K562 (cell line): ENCODE data around the gene BLCAP. TPM values are rescaled to one million over a fixed set of nuclear protein-coding genes. Genes with fewer than 3 reads are reported as not detected.

Experiments used
- ATAC-seq: fragments of 200-7000 bp; cut with Tn5 transposase; 3 replicates; pipeline ENCODE4 v1.9.1; 2020; ENCODE audit warnings: moderate library complexity
- BruUV-seq: library from RNA; stranded (reverse); fragments of 400-500 nt; replicated peaks from 2 replicates; lab custom pipeline; 2021; lab: Mats Ljungman, UMichigan
- CTCF ChIA-PET: fragments of 300-600 bp; formaldehyde crosslinking; extraction: SDS; loops from one replicate; lab custom pipeline; 2021; ENCODE audit warnings: low intra/inter-chr PET ratio; lab: Yijun Ruan, JAX
- POLR2A ChIA-PET: fragments of 300-600, 350-650 bp; sonication (Branson Sonifier 250); formaldehyde crosslinking; extraction: SDS; loops from one replicate; lab custom pipeline; 2021; ENCODE audit warnings: antibody characterized with exemption, inconsistent platforms; lab: Yijun Ruan, JAX
- DNase-seq, 4 experiments: peaks; one replicate each; pipeline versions ENCODE4 v3.0.0 to v3.0.0-alpha.2; 2011 to 2018; ENCODE audit warnings: low spot score in 3 of 4, mixed read lengths in 3 of 4; ENCODE audit errors: extremely low read depth in 1 of 4
- FAIRE-seq: peaks from 2 replicates; lab custom pipeline; 2011; peaks lifted over from hg19 to GRCh38; lab: Jason Lieb, UNC
- H2AFZ ChIP-seq: 2 replicates; pipeline ENCODE4 v1.6.0; 2011; ENCODE audit warnings: low read depth, low read length, control low read depth, inconsistent platforms
- H3K27ac ChIP-seq: fragments of 200-600 bp; 3 replicates; pipeline ENCODE4 v1.8.0; 2011; ENCODE audit warnings: low read depth, mild to moderate bottlenecking, control low read depth, inconsistent platforms, low read length, moderate library complexity, mixed read lengths; ENCODE audit errors: extremely low read depth
- H3K27me3 ChIP-seq, 2 experiments: fragments of 300-600 bp in 1 of 2; 2 replicates in 1 of 2; 3 replicates in 1 of 2; pipeline versions ENCODE4 v1.6.0 to v1.8.0; 2011; ENCODE audit warnings: inconsistent platforms in 2 of 2, low read length in 2 of 2, mild to moderate bottlenecking in 1 of 2, mixed read lengths in 1 of 2, moderate library complexity in 1 of 2; ENCODE audit not compliant: control insufficient read depth in 2 of 2, insufficient read depth in 2 of 2
- H3K36me3 ChIP-seq: fragments of 300-600 bp; 3 replicates; pipeline ENCODE4 v1.8.0; 2011; ENCODE audit warnings: mild to moderate bottlenecking, low read length, inconsistent platforms; ENCODE audit not compliant: control insufficient read depth, insufficient read depth
- H3K4me1 ChIP-seq, 2 experiments: fragments of 200-600 bp in 1 of 2; replicated peaks in 1 of 2; 2 replicates in 1 of 2; 3 replicates in 1 of 2; pipeline versions ENCODE4 v1.5.1 to v1.8.0; 2011; ENCODE audit warnings: inconsistent platforms in 2 of 2, low read length in 2 of 2, mild to moderate bottlenecking in 1 of 2, mixed read lengths in 1 of 2, moderate library complexity in 1 of 2; ENCODE audit not compliant: control insufficient read depth in 2 of 2, insufficient read depth in 2 of 2
- H3K4me2 ChIP-seq: 2 replicates; pipeline ENCODE4 v1.6.1; 2011; ENCODE audit warnings: low read length, control low read depth, inconsistent platforms, mixed read lengths; ENCODE audit not compliant: insufficient read depth
- H3K4me3 ChIP-seq: fragments of 200-600 bp; sonication (generic), shearing (Covaris generic); 2 replicates; pipeline ENCODE4 v1.5.1; 2016; ENCODE audit warnings: control low read depth, inconsistent platforms
- H3K79me2 ChIP-seq: fragments of 200-600 bp; 3 replicates; pipeline ENCODE4 v1.8.0; 2011; ENCODE audit warnings: low read length, inconsistent platforms; ENCODE audit not compliant: control insufficient read depth, insufficient read depth
- H3K9ac ChIP-seq, 2 experiments: 2 replicates each; pipeline versions ENCODE4 v1.6.0 to v1.6.1; 2011; ENCODE audit warnings: low read depth in 2 of 2, low read length in 2 of 2, control low read depth in 1 of 2, inconsistent platforms in 1 of 2, mild to moderate bottlenecking in 1 of 2, mixed read lengths in 1 of 2; ENCODE audit not compliant: insufficient read depth in 1 of 2
- H3K9me1 ChIP-seq: one replicate; pipeline ENCODE4 v1.6.0; 2011; ENCODE audit warnings: inconsistent platforms, mild to moderate bottlenecking, low read length, moderate library complexity; ENCODE audit not compliant: control insufficient read depth, insufficient read depth
- H3K9me3 ChIP-seq: replicated peaks from 2 replicates; pipeline ENCODE4 v1.5.1; 2011; ENCODE audit warnings: low read depth, low read length, inconsistent platforms; ENCODE audit not compliant: control insufficient read depth, insufficient read depth
- H4K20me1 ChIP-seq: replicated peaks from 2 replicates; pipeline ENCODE4 v1.6.1; 2011; ENCODE audit warnings: low read length, inconsistent platforms, mixed read lengths; ENCODE audit not compliant: control insufficient read depth, insufficient read depth
- CCAR2 ChIP-seq: fragments of 200-400 bp; formaldehyde crosslinking; IDR thresholded peaks from 2 replicates; pipeline ENCODE4 v1.6.1; 2017; ENCODE audit warnings: mild to moderate bottlenecking, low read depth, low read length
- NBN ChIP-seq: fragments of 450-650 bp; IDR thresholded peaks from 2 replicates; pipeline ENCODE4 v1.6.1; 2016; ENCODE audit warnings: low read depth, mild to moderate bottlenecking
- SMC3 ChIP-seq: conservative IDR thresholded peaks from 2 replicates; pipeline ENCODE4 v1.6.1; 2011; ENCODE audit warnings: low read depth, low read length, improper control_type of control experiment; ENCODE audit not compliant: insufficient read depth
- U2AF2 ChIP-seq: fragments of 200-400 bp; formaldehyde crosslinking; optimal IDR thresholded peaks from 2 replicates; pipeline ENCODE3; 2017; ENCODE audit warnings: low read depth, mild to moderate bottlenecking, low read length
- ZFPM2 ChIP-seq: fragments of 250-450 bp; sonication (Bioruptor Pico); IDR thresholded peaks from 2 replicates; pipeline ENCODE4 v1.5.1; 2022; ENCODE audit warnings: mild to moderate bottlenecking
- ZNF3 ChIP-seq: fragments of 250-450 bp; sonication (Bioruptor Pico); IDR thresholded peaks from 2 replicates; pipeline ENCODE4 v1.5.0; 2021; ENCODE audit warnings: mild to moderate bottlenecking, moderate library complexity
- WGBS: fragments of 100-300 bp; shearing (Covaris generic); methylation state at CpG from one replicate; pipeline ENCODE4 v1.1.6; 2016; ENCODE audit warnings: low coverage, mixed read lengths; ENCODE audit not compliant: insufficient coverage; ENCODE audit errors: missing lambda C conversion rate; 5-methylcytosine and 5-hydroxymethylcytosine counted together
- in situ Hi-C: fragments of 300-500 bp; cut with MboI; formaldehyde crosslinking; loops from 4 replicates; pipeline ENCODE4 v1.15.0; 2018; ENCODE audit warnings: inconsistent platforms, mixed read lengths
- intact Hi-C: fragments of 100-400 bp; cut with micrococcal nuclease; formaldehyde crosslinking; loops from 2 replicates; pipeline ENCODE4 v1.14.2; 2022
- polyA plus RNA-seq, 8 experiments: library from polyadenylated mRNA; depleted of rRNA in 4 of 8; stranded (reverse) in 5 of 8; unstranded in 3 of 8; fragments of >200 nt; fragmentation: Nextera tagmentation in 2 of 8; fragmentation: Illumina TruSeq in 1 of 8; extraction: Ambion mirVana in 2 of 8; extraction: Trizol in 1 of 8; gene quantifications; 2 replicates each; pipeline versions ENCODE4 v1.2.1 to v1.2.3, GENCODE V29; 2011 to 2014; ENCODE audit warnings: inconsistent platforms in 1 of 8, missing spikeins in 1 of 8
- total RNA-seq, 7 experiments: library from RNA; depleted of rRNA in 6 of 7; stranded (reverse); fragments of >200 nt in 6 of 7; fragmentation: Illumina TruSeq in 2 of 7; extraction: Trizol in 2 of 7; gene quantifications; 2 replicates each; pipeline versions ENCODE4 v1.2.1 to v1.2.3, GENCODE V29; 2011 to 2021; ENCODE audit warnings: low replicate concordance in 1 of 7

Gene BLCAP
- total and polyA plus RNA-seq, 9 of the 15 experiments (the other 6 are each of a cell fraction or from before 2014, with no cell fraction given) = 16.9 to 41.5 (median 27.6) TPM

- H3K9me3 ChIP-seq = no peaks in the 10 kb centered on the region
- no peak overlapping the region for H3K27ac ChIP-seq
- H3K27me3 ChIP-seq = peaks cover 4 to 21% of the 10 kb centered on the region in 2 experiments; a peak in 3 of 5 replicates
- in situ Hi-C loops (no loop called here), intact Hi-C loops (no loop called here)
- no peaks in the 10 kb centered on the region for H3K9me1 ChIP-seq
- TF ChIP-seq U2AF2 (no peak), CCAR2 (no peak)
- H3K4me1 ChIP-seq = peaks cover 1 to 6% of the 10 kb centered on the region in 2 experiments; a peak in 4 of 5 replicates
- no peak overlapping the region for H3K4me3 ChIP-seq
- ChIA-PET CTCF (no interaction called here), POLR2A (no interaction called here)
- WGBS = 0% methylated on average over 1 of the region's 1 CpG
- H3K36me3 ChIP-seq = no peaks in the 10 kb centered on the region
- no peak overlapping the region for H3K9ac ChIP-seq
- ATAC-seq (no peak), DNase-seq (no peak), FAIRE-seq (no peak)
- H2AFZ ChIP-seq = no peak overlapping the region
- no TSS peak for BruUV-seq
- no peak overlapping the region for H3K4me2 ChIP-seq
- H3K79me2 ChIP-seq = no peaks in the 10 kb centered on the region
- H4K20me1 ChIP-seq = no peaks in the 10 kb centered on the region; the same call in 1 of the 2 replicates
These were observed 17.8 kb upstream of the BLCAP start for GRCh38 chr20:37545516-37545915.

- H3K79me2 ChIP-seq = no peaks in the 10 kb centered on the region
- H3K9ac ChIP-seq = no peak overlapping the region
- H3K9me3 ChIP-seq = no peaks in the 10 kb centered on the region
- H3K27me3 ChIP-seq = peaks cover 4 to 21% of the 10 kb centered on the region in 2 experiments; a peak in 3 of 5 replicates
- TF ChIP-seq ZNF3 (CRISPR knock-in tag) = no peak
- no peak for TF ChIP-seq ZFPM2 (CRISPR knock-in tag)
- no peak for TF ChIP-seq NBN
- no peak for TF ChIP-seq SMC3
- H3K4me3 ChIP-seq = no peak overlapping the region
- peaks cover 0 to 14% of the 10 kb centered on the region in 2 experiments; a peak in 3 of 5 replicates for H3K4me1 ChIP-seq
- CTCF ChIA-PET = no interaction called here
- H3K27ac ChIP-seq = no peak overlapping the region
- no peaks in the 10 kb centered on the region for H3K9me1 ChIP-seq
- in situ Hi-C loops = no loop called here
- POLR2A ChIA-PET = interaction anchor here (0.5 to 0.7 kb wide), 2 partner anchors 58 to 92 kb away, joined by 3 to 4 read pairs; no protein-coding TSS in a partner anchor
- DNase-seq = no peak
- no peak overlapping the region for H3K4me2 ChIP-seq
- H3K36me3 ChIP-seq = no peaks in the 10 kb centered on the region
- 0% methylated on average over 3 of the region's 3 CpGs for WGBS
- no peak overlapping the region for H2AFZ ChIP-seq
- intact Hi-C loops = no loop called here
- FAIRE-seq = no peak
- no peak for ATAC-seq
- H4K20me1 ChIP-seq = no peaks in the 10 kb centered on the region; the same call in 1 of the 2 replicates
- BruUV-seq = no TSS peak
These were observed 16.7 kb upstream of the BLCAP start for GRCh38 chr20:37544386-37544785.
